B cell (primary cell): ENCODE measurements around the gene ZSCAN21.

ENCODE experiments used
- CTCF ChIP-seq: fragments of 200-600 bp; IDR thresholded peaks from one replicate; pipeline ENCODE4 v1.8.0; 2022; ENCODE audit warnings: antibody characterized with exemption, mild to moderate bottlenecking
- EZH2 ChIP-seq: IDR thresholded peaks from 2 replicates; pipeline ENCODE4 v1.6.1; 2012; ENCODE audit warnings: borderline replicate concordance, low read depth, mild to moderate bottlenecking, moderate library complexity, low read length; ENCODE audit not compliant: insufficient read depth, poor library complexity, severe bottlenecking

GRCh38 chr7:100059251-100059739 lies 9.7 kb downstream of the ZSCAN21 start:
- TF ChIP-seq CTCF, result no peak
- TF ChIP-seq EZH2, result no peak
